Fibroblast of peridontal ligament (primary cell): ENCODE results near the gene KCNH2.

Experiments
- DNase-seq: peaks from one replicate; pipeline ENCODE4 v3.0.0-alpha.2; 2010; ENCODE audit errors: extremely low read depth

KCNH2 gene

DNA sequence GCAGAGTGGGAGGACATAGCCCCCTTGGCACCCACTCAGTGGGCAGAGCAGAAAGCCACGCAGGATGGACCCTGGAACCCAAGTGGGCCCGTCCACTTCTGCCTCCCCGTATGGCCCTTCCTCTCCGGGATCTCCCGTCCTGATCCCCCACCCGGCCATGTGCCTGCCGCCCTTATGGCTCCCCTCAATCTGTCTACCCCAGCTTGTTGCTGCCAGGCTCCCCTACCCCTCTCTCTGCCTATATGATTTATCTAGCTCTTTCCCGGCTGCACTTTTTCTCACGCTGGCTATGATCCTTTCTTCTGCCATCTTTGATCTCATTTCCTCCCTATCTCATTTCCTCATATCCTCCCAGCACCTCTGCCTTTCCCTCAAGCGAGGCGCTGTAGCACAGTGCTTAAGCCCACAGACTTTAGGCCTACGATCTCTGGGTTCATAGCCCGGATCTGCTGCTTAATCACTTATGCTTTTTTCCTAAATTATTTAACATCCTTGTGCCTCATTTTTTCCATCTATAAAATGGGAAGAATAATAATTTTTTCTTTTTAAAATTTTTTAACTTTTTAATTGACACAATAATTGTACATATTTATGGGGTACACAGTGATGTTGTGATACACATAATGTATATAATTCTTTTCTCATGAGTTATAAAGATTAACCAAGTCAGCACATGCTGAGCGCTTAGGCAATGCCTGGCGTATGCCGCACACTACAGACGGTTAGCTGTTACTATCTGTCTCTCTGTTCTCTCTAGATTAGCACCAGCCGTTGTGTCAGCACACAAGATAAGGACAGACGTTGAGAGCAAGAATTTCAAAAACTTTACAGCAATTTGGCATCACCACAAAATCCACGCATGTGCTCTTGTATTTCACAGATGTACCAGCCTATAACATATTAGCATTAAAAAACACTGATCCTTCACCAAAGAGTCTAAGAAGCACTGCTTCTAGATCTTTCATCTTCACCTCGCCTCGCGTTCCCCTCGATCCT, 18.1 kb downstream of the KCNH2 start:
- no peak for DNase-seq

DNA sequence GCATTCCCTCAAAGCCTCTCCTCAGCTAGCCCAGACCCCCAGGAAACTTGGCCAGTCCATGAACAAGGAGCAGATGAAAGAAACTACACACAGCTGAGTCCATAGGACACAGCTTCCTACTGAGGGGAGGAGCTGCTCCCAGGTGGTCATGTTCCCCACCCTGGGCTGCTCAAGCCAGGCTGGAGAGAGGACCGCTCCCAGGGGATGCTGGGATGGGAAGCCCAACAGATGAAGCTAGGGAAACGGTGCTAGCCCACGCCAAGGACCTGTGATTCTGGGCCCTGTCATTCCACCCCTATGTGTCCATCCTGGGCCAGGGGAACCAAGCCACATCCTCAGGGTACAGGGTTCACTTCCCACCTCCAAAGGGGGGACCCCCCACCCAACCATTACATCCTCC, 19.0 kb downstream of the KCNH2 start:
- no peak for DNase-seq

GRCh38 chr7:150958597-150958996, 19.5 kb downstream of the KCNH2 start:
- no peak for DNase-seq

DNA sequence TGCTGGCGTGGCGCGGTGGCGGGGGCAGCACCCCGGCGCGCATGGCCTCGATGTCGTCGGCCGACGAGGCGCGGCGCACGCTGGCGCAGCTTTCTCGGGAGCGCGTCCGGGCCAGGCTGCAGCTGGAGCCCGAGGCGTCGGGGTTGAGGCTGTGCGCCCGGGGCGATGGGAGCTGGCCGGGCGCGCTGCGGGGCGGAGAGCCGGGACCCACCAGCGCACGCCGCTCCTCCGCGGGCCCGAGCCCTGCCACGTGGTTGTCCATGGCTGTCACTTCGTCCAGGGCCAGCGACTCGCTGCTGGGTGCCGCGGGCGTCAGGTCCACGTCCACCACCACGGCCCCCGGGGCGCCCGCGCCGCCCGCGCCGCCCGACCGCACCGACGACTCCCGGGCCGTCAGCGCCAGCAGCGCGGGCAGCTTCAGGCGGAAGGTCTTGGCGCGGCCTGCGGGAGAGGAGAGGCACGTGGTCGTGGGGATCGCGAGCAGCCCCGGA, 20.0 kb downstream of the KCNH2 start:
- DNase-seq = no peak

DNA sequence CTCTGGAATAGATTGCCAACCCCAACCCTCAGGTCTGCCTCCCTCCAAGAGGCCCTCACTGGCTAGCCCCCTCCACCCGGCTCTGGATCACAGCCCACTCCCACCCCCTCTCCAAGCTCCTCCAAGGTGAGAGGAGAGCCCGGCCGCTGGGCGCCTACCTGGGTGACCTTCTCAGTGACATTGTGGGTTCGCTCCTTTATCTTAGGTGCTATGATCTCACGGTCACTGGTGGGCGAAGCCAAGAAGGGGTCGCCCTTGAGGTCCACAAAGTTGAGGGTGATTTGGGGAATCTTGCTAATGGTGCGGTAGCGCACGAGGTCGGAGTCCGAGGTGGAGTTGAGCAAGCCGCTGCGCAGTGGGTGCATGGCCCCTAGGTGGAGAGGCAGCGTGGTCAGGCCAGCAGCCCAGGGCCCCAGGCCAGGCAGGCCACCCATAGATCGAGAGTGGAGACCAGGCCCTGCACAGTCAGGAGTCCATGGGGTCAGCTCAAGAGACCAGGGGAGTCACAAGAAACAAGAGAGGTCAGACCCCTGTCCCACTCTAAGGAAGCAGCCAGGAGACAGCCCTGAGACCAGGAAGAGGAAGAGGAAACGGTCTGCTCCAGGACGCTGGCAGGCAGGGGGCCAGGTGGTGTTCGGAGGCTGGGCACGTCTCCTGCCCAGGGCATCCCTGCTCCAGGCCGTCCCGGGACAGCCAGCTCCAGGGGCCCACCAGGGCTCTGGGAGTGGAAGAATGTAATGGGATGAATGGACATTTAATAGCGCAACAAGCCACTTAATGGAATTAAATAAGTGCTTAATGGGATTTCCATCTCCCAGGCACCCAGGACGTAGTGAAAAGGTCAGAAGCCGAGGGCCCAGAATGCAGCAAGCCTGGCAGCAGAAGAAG, 20.7 kb downstream of the KCNH2 start:
- DNase-seq = no peak

- DNase-seq = no peak
Measured at GRCh38 chr7:150956395-150957132, 21.6 kb downstream of the KCNH2 start.

DNA sequence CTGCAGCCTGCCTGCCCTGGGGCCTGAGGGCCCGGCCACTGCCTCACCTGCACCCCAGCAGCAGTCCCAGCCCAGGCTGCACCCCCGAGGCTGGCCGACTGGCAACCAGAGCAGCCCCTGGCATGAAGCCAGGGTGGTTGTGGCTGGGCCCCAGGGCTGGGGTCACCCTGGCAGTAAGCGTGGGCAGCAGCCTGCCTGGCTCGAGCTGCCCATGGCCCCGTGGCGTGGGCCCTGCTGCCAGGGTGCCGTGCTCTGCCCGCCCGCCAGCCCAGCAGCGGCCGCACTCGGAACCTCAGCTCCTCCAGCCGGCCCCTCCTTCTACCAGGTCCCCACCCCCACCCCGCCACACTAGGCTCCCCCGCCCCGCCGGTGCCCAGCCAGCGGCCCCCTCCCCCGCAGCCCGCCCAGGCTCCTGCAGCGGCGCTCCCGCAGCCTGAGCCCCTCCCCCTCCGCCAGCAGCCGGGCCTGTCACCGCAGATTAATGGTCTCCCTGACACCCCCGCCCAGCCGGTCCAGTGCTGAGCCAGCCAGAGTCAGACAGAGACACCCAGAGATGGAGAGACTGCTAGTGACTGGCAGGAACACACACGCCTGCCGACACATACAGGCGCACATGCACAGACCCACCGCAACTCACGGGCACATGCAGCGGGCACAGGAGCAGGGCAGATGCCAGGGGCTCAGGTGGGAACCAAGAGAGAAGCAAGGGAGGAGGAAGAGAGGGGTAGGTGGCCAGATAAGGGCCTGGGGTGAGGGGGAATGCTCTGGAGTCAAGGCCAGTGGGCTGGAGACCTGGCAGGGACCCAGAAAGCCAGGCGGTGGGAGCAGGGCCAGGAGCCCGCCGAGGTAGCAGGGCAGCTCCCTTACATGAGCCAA, 22.4 kb downstream of the KCNH2 start:
- no peak for DNase-seq

GRCh38 chr7:150954986-150955518, 23.1 kb downstream of the KCNH2 start:
- no peak for DNase-seq

- no peak for DNase-seq
Measured at GRCh38 chr7:150954201-150954985, 23.7 kb downstream of the KCNH2 start.

DNA sequence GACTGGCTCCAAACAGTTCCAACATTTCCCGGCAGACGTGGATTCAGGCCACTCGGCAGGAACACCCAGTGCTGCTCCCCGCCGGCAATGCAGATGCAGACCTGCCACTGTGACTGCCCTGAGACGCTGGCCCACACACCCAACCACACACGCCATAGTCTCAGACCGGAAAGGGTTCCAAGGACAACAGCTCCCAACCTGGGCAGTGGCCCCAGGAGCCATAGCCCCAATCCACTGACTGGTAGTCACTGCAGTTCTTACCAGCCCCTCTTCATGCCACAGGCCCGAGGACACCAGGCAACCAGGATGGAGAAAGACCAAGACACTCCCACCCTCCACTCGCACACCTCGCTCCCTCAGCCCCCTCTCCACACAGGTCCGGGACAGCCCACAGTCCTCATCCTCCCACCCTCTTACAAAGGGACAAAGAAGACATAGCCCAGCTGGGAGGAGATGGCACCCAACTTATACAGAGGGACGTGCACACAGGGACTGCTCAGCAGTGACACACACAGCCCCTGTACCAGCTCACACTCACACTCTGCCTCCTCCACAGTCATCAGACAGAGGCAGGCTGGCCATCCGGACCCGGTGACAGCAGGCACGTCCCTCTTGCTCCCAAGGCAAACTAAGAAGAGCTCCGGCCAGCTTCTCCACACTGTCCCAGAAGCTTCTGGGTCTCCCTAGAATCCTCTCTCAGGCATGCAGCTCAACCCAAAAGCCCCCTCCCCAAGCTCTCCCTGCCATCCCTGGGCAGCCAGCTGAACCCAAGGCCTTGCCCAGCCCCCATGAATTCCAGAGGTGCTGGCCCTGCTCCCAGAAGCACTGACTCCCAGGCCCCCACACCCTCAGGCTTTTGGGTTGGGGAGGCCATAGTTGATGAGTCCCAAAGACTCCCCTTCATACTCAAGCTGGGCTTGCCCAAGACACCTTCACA, 24.8 kb downstream of the KCNH2 start:
- DNase-seq = no peak

DNA sequence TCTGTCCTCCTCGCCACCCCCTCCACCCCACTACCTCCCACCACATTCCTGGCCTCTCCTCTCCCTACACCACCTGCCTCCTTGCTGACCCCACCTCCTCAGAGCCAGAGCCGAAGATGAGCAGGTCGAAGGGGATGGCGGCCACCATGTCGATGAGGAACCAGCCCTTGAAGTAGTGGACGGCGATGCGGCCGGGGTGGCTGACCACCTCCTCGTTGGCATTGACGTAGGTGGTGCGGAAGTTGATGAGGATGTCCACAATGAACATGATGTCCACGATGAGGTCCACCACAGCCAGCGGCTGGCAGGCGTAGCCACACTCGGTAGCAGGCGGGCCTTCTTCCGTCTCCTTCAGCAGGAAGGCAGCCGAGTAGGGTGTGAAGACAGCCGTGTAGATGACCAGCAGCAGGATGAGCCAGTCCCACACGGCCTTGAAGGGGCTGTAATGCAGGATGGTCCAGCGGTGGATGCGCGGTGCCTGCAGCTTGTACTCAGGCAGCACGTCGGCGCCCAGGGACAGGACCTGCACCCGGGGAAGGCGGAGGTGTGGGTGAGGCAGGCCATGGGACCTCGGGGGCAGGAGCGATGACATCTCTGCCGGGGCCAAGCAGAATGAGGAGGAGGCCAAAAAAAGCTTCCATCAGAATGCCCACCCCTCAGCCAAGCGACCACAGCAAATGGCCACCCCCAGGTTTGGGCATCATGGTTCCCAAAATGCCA, 25.6 kb downstream of the KCNH2 start:
- no peak for DNase-seq

- no peak for DNase-seq
Measured at GRCh38 chr7:150951521-150951920, 26.6 kb downstream of the KCNH2 start.

- no peak for DNase-seq
Measured at GRCh38 chr7:150951181-150951520, 27.0 kb downstream of the KCNH2 start.

- DNase-seq = no peak
Measured at GRCh38 chr7:150950496-150951180, 27.5 kb downstream of the KCNH2 start.

GRCh38 chr7:150949971-150950491, 28.1 kb downstream of the KCNH2 start:
- DNase-seq = no peak

DNA sequence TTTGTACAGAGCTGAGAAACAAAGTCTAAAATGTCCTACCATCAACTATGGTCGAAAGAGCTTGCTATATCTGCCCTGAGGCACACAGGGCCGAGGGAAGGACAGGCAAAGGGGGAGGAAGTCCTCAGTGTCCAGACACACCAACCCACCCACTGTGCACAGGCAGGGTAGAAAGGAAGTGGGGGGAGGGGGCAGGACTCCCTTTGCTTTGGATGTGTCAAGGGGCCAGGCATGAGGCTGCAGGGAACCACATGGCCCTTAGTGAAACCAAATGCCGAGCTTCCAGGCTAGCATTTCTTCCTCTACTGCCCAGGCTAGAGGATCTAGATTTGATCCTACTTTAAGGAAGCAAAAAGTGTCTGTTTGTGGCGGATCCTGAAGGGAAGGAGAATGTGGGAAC, 28.6 kb downstream of the KCNH2 start:
- DNase-seq = no peak

DNA sequence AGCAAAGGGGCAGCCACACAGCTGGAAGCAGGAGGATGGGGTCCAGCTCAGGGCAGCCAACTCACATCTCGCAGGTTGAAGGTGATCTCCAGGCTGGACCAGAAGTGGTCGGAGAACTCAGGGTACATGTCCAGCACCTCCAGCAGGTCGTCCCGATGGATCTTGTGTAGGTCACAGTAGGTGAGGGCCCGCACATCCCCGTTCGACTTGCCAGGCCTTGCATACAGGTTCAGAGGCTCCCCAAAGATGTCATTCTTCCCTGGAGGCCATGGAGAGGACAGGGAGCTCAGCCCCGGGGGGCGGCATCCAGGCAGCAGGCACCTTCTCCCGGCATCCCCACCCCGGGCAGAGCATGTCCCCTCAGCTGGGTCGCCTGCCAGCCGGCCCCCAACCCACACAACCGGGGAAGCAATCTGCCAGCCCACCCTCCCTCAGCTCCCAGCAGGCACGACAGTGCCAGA, 29.3 kb downstream of the KCNH2 start:
- DNase-seq = no peak
